Peyer's patch (tissue), 4 donors: ENCODE results near the gene PFKFB3. TPM values are rescaled to one million over a fixed set of nuclear protein-coding genes. Genes with fewer than 3 reads are reported as not detected.

Experiments used
- DNase-seq, 3 donors: peaks; one replicate each; pipeline ENCODE4 v3.0.0-alpha.2; 2017 to 2019
- H3K27ac ChIP-seq, 4 donors: fragments of 200-600 bp; sonication (generic); one replicate each; pipeline ENCODE4 v1.5.1; 2016 to 2019
- H3K27me3 ChIP-seq, 2 donors: fragments of 200-600 bp; sonication (generic); one replicate each; pipeline ENCODE4 v1.5.1; 2019
- H3K36me3 ChIP-seq, 3 donors: fragments of 200-600 bp; sonication (generic); one replicate each; pipeline ENCODE4 v1.5.1; 2016 to 2019
- H3K4me1 ChIP-seq, 4 donors: fragments of 200-600 bp; sonication (generic); one replicate each; pipeline ENCODE4 v1.5.1; 2016 to 2019
- H3K4me3 ChIP-seq, 4 donors: fragments of 200-600 bp; sonication (generic); 1 replicate in 3 of 4; 2 replicates in 1 of 4; pipeline ENCODE4 v1.5.1; 2016 to 2019; ENCODE audit warnings: mild to moderate bottlenecking in 1 of 4
- H3K9me3 ChIP-seq, 4 donors: fragments of 200-600 bp; sonication (generic); one replicate each; pipeline ENCODE4 v1.5.1; 2016 to 2019; ENCODE audit warnings: mild to moderate bottlenecking in 1 of 4
- CTCF ChIP-seq, 6 experiments: fragments of 450-650 bp in 4 of 6; fragments of 200-600 bp in 2 of 6; sonication (generic) in 1 of 6; IDR thresholded peaks; one replicate each; pipeline ENCODE4 v1.5.1; 2017 to 2019; ENCODE audit warnings: antibody characterized with exemption in 6 of 6, mild to moderate bottlenecking in 3 of 6, moderate library complexity in 1 of 6
- POLR2A ChIP-seq, 2 donors: fragments of 450-650 bp; IDR thresholded peaks; one replicate each; pipeline ENCODE4 v1.5.1; 2017; ENCODE audit warnings: antibody characterized with exemption in 2 of 2, mild to moderate bottlenecking in 2 of 2, moderate library complexity in 2 of 2
- total RNA-seq, 4 donors: library from RNA; depleted of rRNA; stranded (reverse); fragments of >200 nt; gene quantifications; one replicate each; pipeline ENCODE4 v1.1.0, GENCODE V29; 2016

PFKFB3 gene
- 10 to 100 TPM; 15.2 to 85.0 (median 36.6) TPM for total RNA-seq

GRCh38 chr10:6202684-6203330, at the start of gene PFKFB3:
TSS of gene PFKFB3 (plus strand) at chr10:6202932. CDS start at chr10:6203261, 329 bp downstream.
- H3K4me3 ChIP-seq, result peak within 1 kb of the TSS; percentile 55 to 90 (median 86)
- peaks cover 0 to 32% (median 8%) of the 10 kb centered on the region in 4 donors for H3K4me1 ChIP-seq
- no peaks in the 10 kb centered on the region for H3K9me3 ChIP-seq
- peak; percentile 90 to 97 (median 95) for DNase-seq
- H3K27me3 ChIP-seq, result no peaks in the 10 kb centered on the region
- H3K36me3 ChIP-seq, result no peaks in the 10 kb centered on the region
- H3K27ac ChIP-seq, result peak within 1 kb of the TSS; percentile 87 to 97 (median 95)
- TF ChIP-seq POLR2A (IDR thresholded peaks at IDR 0.05), result peak; percentile 90 to 96
- peak; percentile 97 to 99 (median 98) for TF ChIP-seq CTCF (IDR thresholded peaks at IDR 0.05)

GRCh38 chr10:6153845-6154244, 48.9 kb upstream of the PFKFB3 start:
- no peak overlapping the region for H3K4me3 ChIP-seq
- no peak for TF ChIP-seq POLR2A (IDR thresholded peaks at IDR 0.05)
- TF ChIP-seq CTCF (IDR thresholded peaks at IDR 0.05), result no peak
- H3K4me1 ChIP-seq, result peaks cover 0 to 17% (median 4%) of the 10 kb centered on the region in 4 donors
- H3K9me3 ChIP-seq, result no peaks in the 10 kb centered on the region
- no peaks in the 10 kb centered on the region for H3K27me3 ChIP-seq
- no peak overlapping the region for H3K27ac ChIP-seq
- DNase-seq, result no peak
- no peaks in the 10 kb centered on the region for H3K36me3 ChIP-seq

- Histone ChIP-seq H3K9me3 (no peaks in the 10 kb centered on the region), H3K27me3 (no peaks in the 10 kb centered on the region), H3K4me1 (peaks cover 0 to 15% (median 4%) of the 10 kb centered on the region in 4 donors), H3K27ac (no peak overlapping the region), H3K36me3 (no peaks in the 10 kb centered on the region), H3K4me3 (no peak overlapping the region)
- TF ChIP-seq POLR2A (IDR thresholded peaks at IDR 0.05) (no peak), CTCF (IDR thresholded peaks at IDR 0.05) (no peak)
- DNase-seq, result no peak
Measured at GRCh38 chr10:6154566-6154965, 48.2 kb upstream of the PFKFB3 start.

GRCh38 chr10:6158276-6158675, 44.5 kb upstream of the PFKFB3 start:
- Histone ChIP-seq H3K4me3 (no peak overlapping the region), H3K36me3 (no peaks in the 10 kb centered on the region), H3K27me3 (no peaks in the 10 kb centered on the region), H3K9me3 (no peaks in the 10 kb centered on the region), H3K4me1 (peaks cover 0 to 10% (median under 1%) of the 10 kb centered on the region in 4 donors), H3K27ac (peak overlapping the region in 3 of 4 donors; percentile 13 to 63 (median 38))
- no peak for DNase-seq
- no peak for TF ChIP-seq POLR2A (IDR thresholded peaks at IDR 0.05)
- TF ChIP-seq CTCF (IDR thresholded peaks at IDR 0.05), result no peak

GRCh38 chr10:6161921-6162320, 40.8 kb upstream of the PFKFB3 start:
- no peaks in the 10 kb centered on the region for H3K27me3 ChIP-seq
- peak overlapping the region in 3 of 4 donors; percentile 3 to 88 (median 84) for H3K27ac ChIP-seq
- H3K4me1 ChIP-seq, result peaks cover 0 to 22% (median 4%) of the 10 kb centered on the region in 4 donors
- DNase-seq, result no peak
- no peak overlapping the region for H3K4me3 ChIP-seq
- TF ChIP-seq CTCF (IDR thresholded peaks at IDR 0.05) (no peak), POLR2A (IDR thresholded peaks at IDR 0.05) (no peak)
- H3K36me3 ChIP-seq, result no peaks in the 10 kb centered on the region
- no peaks in the 10 kb centered on the region for H3K9me3 ChIP-seq
